Endometrium (tissue), 2 donors: ENCODE data around the gene COL5A2.

ENCODE experiments used
- FAIRE-seq: peaks from 2 replicates; lab custom pipeline; 2012; peaks lifted over from hg19 to GRCh38; lab: Jason Lieb, UNC
- donor health status: control.
- donor health status: control.

COL5A2 gene

GRCh38 chr2:189179570-189179950 lies at the start of gene COL5A2:
Gene COL5A2 (minus strand): TSS chr2:189179761. CDS start chr2:189179604, 157 bp downstream.
- peak; percentile 80 for FAIRE-seq

GRCh38 chr2:189226017-189226416 lies 46.5 kb upstream of the COL5A2 start:
- no peak for FAIRE-seq

- no peak for FAIRE-seq
These were observed 45.5 kb upstream of the COL5A2 start for GRCh38 chr2:189225032-189225431.

GRCh38 chr2:189222468-189223105 lies 43.0 kb upstream of the COL5A2 start:
- no peak for FAIRE-seq

- no peak for FAIRE-seq
These were observed 42.4 kb upstream of the COL5A2 start for GRCh38 chr2:189221811-189222467.

GRCh38 chr2:189218236-189218635 lies 38.7 kb upstream of the COL5A2 start:
- no peak for FAIRE-seq

GRCh38 chr2:189217541-189217940 lies 38.0 kb upstream of the COL5A2 start:
- FAIRE-seq, result no peak

GRCh38 chr2:189217051-189217450 lies 37.5 kb upstream of the COL5A2 start:
- no peak for FAIRE-seq

- FAIRE-seq, result no peak
These were observed 34.9 kb upstream of the COL5A2 start for GRCh38 chr2:189214484-189214883.

- FAIRE-seq, result no peak
These were observed 33.7 kb upstream of the COL5A2 start for GRCh38 chr2:189213250-189213649.

- FAIRE-seq, result peak; percentile 97
These were observed 30.9 kb upstream of the COL5A2 start for GRCh38 chr2:189210250-189211087.

- no peak for FAIRE-seq
These were observed 28.7 kb upstream of the COL5A2 start for GRCh38 chr2:189208254-189208653.

GRCh38 chr2:189204322-189204941 lies 24.9 kb upstream of the COL5A2 start:
- no peak for FAIRE-seq

GRCh38 chr2:189203177-189203799 lies 23.7 kb upstream of the COL5A2 start:
- no peak for FAIRE-seq

- FAIRE-seq, result no peak
These were observed 20.2 kb upstream of the COL5A2 start for GRCh38 chr2:189199797-189200196.

GRCh38 chr2:189192766-189193165 lies 13.2 kb upstream of the COL5A2 start:
- no peak for FAIRE-seq

- no peak for FAIRE-seq
These were observed 12.2 kb upstream of the COL5A2 start for GRCh38 chr2:189191766-189192165.

- FAIRE-seq, result no peak
These were observed 11.1 kb upstream of the COL5A2 start for GRCh38 chr2:189190685-189191084.

GRCh38 chr2:189188115-189188805 lies 8.7 kb upstream of the COL5A2 start:
- FAIRE-seq, result no peak

- no peak for FAIRE-seq
These were observed 3.6 kb upstream of the COL5A2 start for GRCh38 chr2:189183170-189183569.

GRCh38 chr2:189181706-189182105 lies 2.1 kb upstream of the COL5A2 start:
- FAIRE-seq, result no peak
